ENCODE measurements around the gene CACNA1F. TPM values are rescaled to one million over a fixed set of nuclear protein-coding genes. Genes with fewer than 3 reads are reported as not detected.

CACNA1F gene
- total RNA-seq, 2 experiments from 2014 or later, result 0.50 to 0.93 TPM

GRCh38 chrX:49187028-49187394, 46.1 kb downstream of the CACNA1F start:
- Mint-ChIP-seq H3K4me3 (no peak overlapping the region), H3K4me1 (peaks cover 39% of the 10 kb centered on the region), H3K27me3 (no peaks in the 10 kb centered on the region), H3K27ac (no peak overlapping the region), H3K9me3 (no peaks in the 10 kb centered on the region), H3K36me3 (ENCODE audit: low read depth) (peaks cover 13% of the 10 kb centered on the region)
- ChIA-PET CTCF (no interaction called here), POLR2A (interaction anchor here (2.0 kb wide), 1 partner anchor 15 kb away, joined by 5 read pairs; the partner anchor contains the start of gene PLP2)
- no peak for DNase-seq

GRCh38 chrX:49186125-49187027, 46.8 kb downstream of the CACNA1F start, which contains the start of gene PRICKLE3:
PRICKLE3 (minus strand) TSS chrX:49186373; CDS start chrX:49186297, 76 bp downstream.
- H3K9me3 Mint-ChIP-seq, result no peaks in the 10 kb centered on the region
- H3K4me1 Mint-ChIP-seq, result peaks cover 39% of the 10 kb centered on the region
- no peaks in the 10 kb centered on the region for H3K27me3 Mint-ChIP-seq
- peaks cover 13% of the 10 kb centered on the region for H3K36me3 Mint-ChIP-seq (ENCODE audit: low read depth)
- CTCF ChIA-PET, result no interaction called here
- H3K27ac Mint-ChIP-seq, result peak within 1 kb of the TSS; percentile 65
- peak; percentile 80 for DNase-seq
- POLR2A ChIA-PET, result interaction anchor here (2.0 kb wide), 1 partner anchor 14 kb away, joined by 5 read pairs; the partner anchor contains the start of gene PLP2
- H3K4me3 Mint-ChIP-seq, result peak within 1 kb of the TSS; percentile 84

- Mint-ChIP-seq H3K36me3 (ENCODE audit: low read depth) (peaks cover 21% of the 10 kb centered on the region), H3K4me3 (peak overlapping the region; percentile 84), H3K9me3 (no peaks in the 10 kb centered on the region), H3K4me1 (peaks cover 33% of the 10 kb centered on the region), H3K27me3 (no peaks in the 10 kb centered on the region), H3K27ac (peak overlapping the region; percentile 65)
- ChIA-PET CTCF (interaction anchor here (0.6 kb wide), 1 partner anchor 29 kb away, joined by 4 read pairs; no protein-coding TSS in a partner anchor), POLR2A (interaction anchor here (0.9 to 2.0 kb wide), 2 partner anchors 12 to 18 kb away, joined by 4 to 8 read pairs; no protein-coding TSS in a partner anchor)
- DNase-seq, result peak; percentile 41
Observed at GRCh38 chrX:49184294-49185281, 48.6 kb downstream of the CACNA1F start.

- POLR2A ChIA-PET, result interaction anchor here (2.0 kb wide), 1 partner anchor 17 kb away, joined by 8 read pairs; no protein-coding TSS in a partner anchor
- CTCF ChIA-PET, result interaction anchor here (0.6 kb wide), 1 partner anchor 28 kb away, joined by 4 read pairs; no protein-coding TSS in a partner anchor
- Mint-ChIP-seq H3K4me3 (no peak overlapping the region), H3K36me3 (ENCODE audit: low read depth) (peaks cover 27% of the 10 kb centered on the region), H3K9me3 (no peaks in the 10 kb centered on the region), H3K27me3 (no peaks in the 10 kb centered on the region), H3K4me1 (peaks cover 31% of the 10 kb centered on the region), H3K27ac (no peak overlapping the region)
- no peak for DNase-seq
Observed at GRCh38 chrX:49183701-49184281, 49.3 kb downstream of the CACNA1F start.

- Mint-ChIP-seq H3K36me3 (ENCODE audit: low read depth) (peaks cover 55% of the 10 kb centered on the region), H3K27ac (no peak overlapping the region), H3K9me3 (no peaks in the 10 kb centered on the region), H3K27me3 (no peaks in the 10 kb centered on the region), H3K4me3 (no peak overlapping the region), H3K4me1 (peaks cover 37% of the 10 kb centered on the region)
- DNase-seq, result no peak
- ChIA-PET POLR2A (no interaction called here), CTCF (no interaction called here)
Observed at GRCh38 chrX:49179358-49179757, 53.8 kb downstream of the CACNA1F start.

GRCh38 chrX:49178537-49178936, 54.6 kb downstream of the CACNA1F start:
- Mint-ChIP-seq H3K27me3 (no peaks in the 10 kb centered on the region), H3K27ac (no peak overlapping the region), H3K9me3 (no peaks in the 10 kb centered on the region), H3K4me3 (no peak overlapping the region), H3K4me1 (peaks cover 37% of the 10 kb centered on the region), H3K36me3 (ENCODE audit: low read depth) (peaks cover 54% of the 10 kb centered on the region)
- CTCF ChIA-PET, result no interaction called here
- no peak for DNase-seq
- POLR2A ChIA-PET, result no interaction called here

- no peak overlapping the region for H3K27ac Mint-ChIP-seq
- H3K36me3 Mint-ChIP-seq (ENCODE audit: low read depth), result peaks cover 60% of the 10 kb centered on the region
- CTCF ChIA-PET, result interaction anchor here (0.6 kb wide), 1 partner anchor 18 kb away, joined by 3 read pairs; no protein-coding TSS in a partner anchor
- H3K4me1 Mint-ChIP-seq, result peaks cover 43% of the 10 kb centered on the region
- POLR2A ChIA-PET, result no interaction called here
- H3K4me3 Mint-ChIP-seq, result no peak overlapping the region
- no peak for DNase-seq
- no peaks in the 10 kb centered on the region for H3K9me3 Mint-ChIP-seq
- no peaks in the 10 kb centered on the region for H3K27me3 Mint-ChIP-seq
Observed at GRCh38 chrX:49177873-49178480, 55.2 kb downstream of the CACNA1F start.

- H3K27me3 Mint-ChIP-seq, result no peaks in the 10 kb centered on the region
- peaks cover 62% of the 10 kb centered on the region for H3K36me3 Mint-ChIP-seq (ENCODE audit: low read depth)
- no peak overlapping the region for H3K4me3 Mint-ChIP-seq
- no peak for DNase-seq
- H3K9me3 Mint-ChIP-seq, result no peaks in the 10 kb centered on the region
- H3K27ac Mint-ChIP-seq, result peak overlapping the region; percentile 62
- ChIA-PET CTCF (interaction anchor here (0.6 kb wide), 1 partner anchor 18 kb away, joined by 3 read pairs; no protein-coding TSS in a partner anchor), POLR2A (no interaction called here)
- H3K4me1 Mint-ChIP-seq, result peaks cover 46% of the 10 kb centered on the region
Observed at GRCh38 chrX:49177338-49177833, 55.8 kb downstream of the CACNA1F start.

GRCh38 chrX:49176421-49177326, 56.5 kb downstream of the CACNA1F start:
- POLR2A ChIA-PET, result interaction anchor here (2.1 kb wide), 1 partner anchor 10 kb away, joined by 6 read pairs; no protein-coding TSS in a partner anchor
- Mint-ChIP-seq H3K4me3 (no peak overlapping the region), H3K36me3 (ENCODE audit: low read depth) (peaks cover 59% of the 10 kb centered on the region), H3K4me1 (peaks cover 46% of the 10 kb centered on the region), H3K27me3 (no peaks in the 10 kb centered on the region), H3K27ac (no peak overlapping the region), H3K9me3 (no peaks in the 10 kb centered on the region)
- CTCF ChIA-PET, result interaction anchor here (1.0 kb wide), 1 partner anchor 13 kb away, joined by 3 read pairs; no protein-coding TSS in a partner anchor
- no peak for DNase-seq

- Mint-ChIP-seq H3K9me3 (no peaks in the 10 kb centered on the region), H3K27me3 (no peaks in the 10 kb centered on the region), H3K4me1 (peaks cover 48% of the 10 kb centered on the region), H3K4me3 (no peak overlapping the region), H3K27ac (no peak overlapping the region), H3K36me3 (ENCODE audit: low read depth) (peaks cover 55% of the 10 kb centered on the region)
- CTCF ChIA-PET, result interaction anchor here (1.0 kb wide), 1 partner anchor 14 kb away, joined by 3 read pairs; no protein-coding TSS in a partner anchor
- POLR2A ChIA-PET, result interaction anchor here (2.1 kb wide), 1 partner anchor 9 kb away, joined by 6 read pairs; no protein-coding TSS in a partner anchor
- no peak for DNase-seq
Observed at GRCh38 chrX:49175435-49176274, 57.5 kb downstream of the CACNA1F start.

Measured in activated CD4-positive, alpha-beta memory T cell treated with anti-CD3 and anti-CD28 coated beads, Interleukin-2, amount 10 ng/mL, durations not matched to agents 7 days and 5 days (primary cell).